ENCODE measurements around the gene SLC35A4.
"Not testable (repeated sequence)": the region's sequence is repeated elsewhere in the genome, so short reads cannot be mapped to it uniquely, and the experiment has no call there.

Gene SLC35A4

GRCh38 chr5:140557965-140558364, 6.7 kb upstream of the SLC35A4 start:
- FAIRE-seq: no peak
- no peak for DNase-seq (ENCODE audit: low spot score)

GRCh38 chr5:140558542-140558941, 6.1 kb upstream of the SLC35A4 start:
- FAIRE-seq (no peak), DNase-seq (ENCODE audit: low spot score) (no peak)

DNA sequence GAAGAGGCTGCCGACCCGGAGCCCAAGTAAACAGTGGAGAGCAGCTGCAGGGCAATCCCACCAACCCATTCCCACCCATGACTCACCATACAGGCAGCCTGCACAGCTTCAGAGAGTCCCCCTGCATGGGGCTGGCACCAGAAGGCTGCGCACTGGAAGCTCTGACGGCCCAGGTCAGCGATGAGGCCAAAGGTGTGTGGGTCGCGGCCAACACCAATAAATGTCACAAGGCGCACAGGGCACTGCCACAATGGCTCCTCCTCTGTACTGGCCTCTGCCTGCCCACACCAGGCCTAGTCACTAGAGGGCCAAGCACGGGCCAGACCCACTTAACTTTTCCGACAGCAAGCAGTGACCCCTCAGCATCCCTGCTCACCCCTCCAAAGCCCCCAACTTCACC, 4.4 kb upstream of the SLC35A4 start:
- no peak for FAIRE-seq

GRCh38 chr5:140561753-140562523, 2.7 kb upstream of the SLC35A4 start:
- FAIRE-seq (no peak), DNase-seq (ENCODE audit: low spot score) (no peak)

More for the DNA sequence above, 4.4 kb upstream of the SLC35A4 start:
- no peak for DNase-seq (ENCODE audit: low spot score)

GRCh38 chr5:140563596-140563995, 1.0 kb upstream of the SLC35A4 start:
- FAIRE-seq: no peak
- no peak for DNase-seq (ENCODE audit: low spot score)

DNA sequence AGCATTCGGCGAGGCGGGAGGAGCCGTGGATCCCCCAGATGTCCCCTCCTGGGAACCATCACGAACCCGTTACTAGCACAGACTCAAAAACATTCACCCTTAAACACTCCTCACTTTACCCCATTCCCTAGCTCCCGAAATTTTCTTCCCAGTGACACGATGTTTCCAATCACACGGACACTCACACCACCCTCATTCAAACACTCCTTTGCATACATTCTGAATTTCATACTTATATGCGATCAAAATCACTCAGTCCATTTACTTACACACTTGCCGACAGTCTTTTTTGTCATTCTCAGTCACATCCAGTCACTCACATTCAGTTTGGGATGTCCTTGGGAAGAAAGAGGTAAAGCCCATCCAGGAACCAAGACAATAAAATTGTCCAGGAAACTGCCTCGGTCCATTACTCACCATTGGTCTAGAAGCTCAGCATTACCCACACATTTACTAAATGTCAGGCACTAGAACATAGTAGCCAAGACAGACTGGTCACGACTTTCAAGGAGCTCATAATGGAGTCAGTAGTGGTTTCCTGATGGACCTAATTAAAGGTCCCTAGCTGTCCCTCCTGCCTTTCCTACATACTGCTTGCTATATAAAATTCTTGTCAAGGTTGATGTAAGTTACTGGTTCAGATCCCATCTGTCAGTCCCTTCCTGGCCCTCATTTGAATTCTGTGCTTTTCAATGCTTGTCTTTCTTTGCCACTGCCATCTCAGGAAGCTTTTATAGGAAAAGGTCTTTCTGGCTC, 574 bp downstream of the SLC35A4 start:
- DNase-seq (ENCODE audit: low spot score) (no peak), FAIRE-seq (no peak)

GRCh38 chr5:140565780-140566095, 1.1 kb downstream of the SLC35A4 start:
- FAIRE-seq (no peak), DNase-seq (ENCODE audit: low spot score) (no peak)

DNA sequence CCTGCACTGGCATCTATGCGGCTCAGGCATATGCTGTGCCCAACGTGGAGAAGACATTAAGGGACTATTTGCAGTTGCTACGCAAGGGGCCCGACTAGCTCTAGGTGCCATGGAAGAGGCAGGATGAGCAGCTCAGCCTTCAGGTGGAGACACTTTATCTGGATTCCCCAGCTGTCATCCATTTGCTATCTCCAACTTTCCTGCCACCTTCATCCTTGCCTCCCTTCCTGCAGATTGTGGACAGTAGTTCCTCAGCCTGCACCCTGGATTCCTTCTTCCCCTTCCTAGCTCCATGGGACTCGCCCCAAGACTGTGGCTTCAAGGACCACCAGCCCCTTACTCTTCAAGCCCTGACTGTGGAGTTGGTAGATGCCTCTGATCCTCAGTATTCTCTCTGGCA, 2.0 kb downstream of the SLC35A4 start:
- no peak for DNase-seq (ENCODE audit: low spot score)
- no peak for FAIRE-seq

GRCh38 chr5:140567136-140567818, 2.6 kb downstream of the SLC35A4 start:
- no peak for DNase-seq (ENCODE audit: low spot score)
- no peak for FAIRE-seq

- FAIRE-seq (no peak), DNase-seq (ENCODE audit: low spot score) (no peak)
Observed at GRCh38 chr5:140567871-140568270, 3.2 kb downstream of the SLC35A4 start.

- DNase-seq (ENCODE audit: low spot score) (no peak), FAIRE-seq (no peak)
Observed at GRCh38 chr5:140568443-140569063, 3.9 kb downstream of the SLC35A4 start.

DNA sequence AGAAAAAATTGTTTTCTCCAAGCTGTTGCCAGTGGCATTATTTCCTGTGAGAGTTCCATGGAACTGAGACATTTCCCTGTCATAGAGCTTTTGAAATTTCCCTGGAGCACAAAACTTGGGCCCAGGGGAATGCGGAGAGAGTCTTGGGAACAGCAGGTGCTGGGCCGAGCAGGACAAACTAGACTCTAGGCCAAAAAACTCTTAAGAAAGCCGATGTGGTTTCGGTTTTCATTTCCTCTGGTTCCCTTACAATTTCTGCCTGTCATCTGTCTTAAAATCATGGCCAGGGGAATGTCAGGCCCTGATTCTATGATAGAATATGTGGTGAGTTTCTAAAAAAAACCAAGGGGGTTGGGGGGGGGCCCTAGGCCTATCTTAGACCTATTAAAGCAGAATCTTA, 4.6 kb downstream of the SLC35A4 start:
- FAIRE-seq: no peak
- no peak for DNase-seq (ENCODE audit: low spot score)

- DNase-seq (ENCODE audit: low spot score) (no peak), FAIRE-seq (no peak)
Observed at GRCh38 chr5:140570058-140570457, 5.4 kb downstream of the SLC35A4 start.

GRCh38 chr5:140570488-140570887, 5.9 kb downstream of the SLC35A4 start:
- DNase-seq (ENCODE audit: low spot score) (no peak), FAIRE-seq (no peak)

- no peak for DNase-seq (ENCODE audit: low spot score)
Observed at GRCh38 chr5:140571105-140571504, 6.5 kb downstream of the SLC35A4 start.

DNA sequence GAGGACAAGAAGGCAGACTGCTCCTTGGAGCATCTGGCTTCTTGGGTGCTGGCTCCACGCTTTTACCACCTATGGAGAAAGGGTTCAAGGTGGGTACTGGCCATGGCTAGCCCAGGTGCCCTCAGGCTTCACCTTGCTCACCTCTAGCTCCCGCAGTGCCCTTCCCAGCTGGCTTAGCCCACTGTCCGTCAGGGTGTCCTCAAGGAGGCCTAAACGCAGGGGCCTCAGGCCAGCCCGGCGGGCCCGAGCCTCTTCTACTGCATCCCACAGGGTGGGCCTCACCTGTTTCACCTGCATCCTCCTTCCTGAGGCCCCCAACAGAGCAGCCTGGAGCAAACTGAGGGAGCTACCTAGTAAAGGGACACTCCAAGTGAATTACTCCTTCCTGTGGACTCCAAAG, 9.1 kb downstream of the SLC35A4 start:
- no peak for FAIRE-seq
- DNase-seq (ENCODE audit: low spot score): no peak

More at GRCh38 chr5:140571105-140571504, 6.5 kb downstream of the SLC35A4 start:
- FAIRE-seq: no peak

- FAIRE-seq (no peak), DNase-seq (ENCODE audit: low spot score) (no peak)
Observed at GRCh38 chr5:140574165-140574564, 9.5 kb downstream of the SLC35A4 start.

DNA sequence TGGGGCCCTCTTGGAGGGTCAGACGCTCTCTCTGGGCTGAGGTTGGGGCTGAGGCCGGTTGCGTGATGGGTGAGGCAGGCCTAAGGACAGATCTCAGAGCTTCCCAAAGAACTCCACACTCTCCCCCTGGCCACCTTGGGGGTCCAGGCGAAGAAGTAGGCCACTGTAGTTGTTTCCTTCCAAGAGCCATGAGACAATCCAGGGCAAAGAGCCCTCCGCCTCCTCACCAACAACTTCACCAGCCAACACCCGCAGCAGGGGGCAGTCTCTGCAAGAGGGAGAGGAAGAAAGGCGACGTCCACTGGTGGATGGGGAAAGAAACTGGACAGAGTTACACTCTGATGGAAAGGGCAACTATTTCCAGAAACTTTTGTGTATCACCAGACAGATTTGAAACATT, 10.7 kb downstream of the SLC35A4 start:
- FAIRE-seq: no peak
- DNase-seq (ENCODE audit: low spot score): no peak

DNA sequence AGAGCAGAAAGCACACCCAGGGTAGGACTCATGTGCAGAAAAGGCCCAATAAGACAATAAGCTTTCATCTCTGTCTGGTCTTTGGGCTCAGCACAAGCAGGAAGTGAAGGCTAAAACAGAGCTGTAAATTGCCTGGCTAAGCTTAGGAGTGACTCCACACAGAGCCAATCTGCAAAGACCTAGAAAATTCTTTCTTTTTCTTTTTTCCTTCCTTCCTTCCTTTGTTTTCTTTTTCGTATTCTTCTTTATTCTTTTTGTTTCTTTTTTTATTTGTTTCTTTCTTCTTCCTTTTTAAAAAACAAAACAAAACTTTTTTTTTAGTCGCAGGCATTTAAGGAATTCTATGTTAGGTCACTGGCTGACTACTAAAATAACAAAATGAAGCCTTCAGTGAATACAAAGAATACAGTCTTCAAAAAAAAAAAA, 12.2 kb downstream of the SLC35A4 start:
- DNase-seq (ENCODE audit: low spot score): no peak
- FAIRE-seq: no peak

GRCh38 chr5:140579188-140579747, 14.6 kb downstream of the SLC35A4 start:
- FAIRE-seq: not testable (repeated sequence)

GRCh38 chr5:140587495-140587894, 22.9 kb downstream of the SLC35A4 start:
- no peak for DNase-seq (ENCODE audit: low spot score)
- FAIRE-seq: no peak

More at GRCh38 chr5:140579188-140579747, 14.6 kb downstream of the SLC35A4 start:
- not testable (repeated sequence) for DNase-seq (ENCODE audit: low spot score)
